DOHH2 (cell line): Measurements from ENCODE around the gene OR2M2.

ENCODE experiments used
- EZH2phosphoT487 ChIP-seq: fragments of 200-600 bp; sonication (generic); IDR thresholded peaks from 2 replicates; pipeline ENCODE4 v1.6.1; 2017; ENCODE audit warnings: borderline replicate concordance, mild to moderate bottlenecking, antibody characterized with exemption, low read length, moderate library complexity, mixed read lengths
- TF ChIP-seq, protein P1 (sequence below): fragments of 200-600 bp; sonication (generic); IDR thresholded peaks from one replicate; pipeline ENCODE4 v1.5.1; 2014; ENCODE audit warnings: antibody characterized with exemption, mild to moderate bottlenecking, low read depth, low read length; ENCODE audit not compliant: poor library complexity, severe bottlenecking

DNA sequence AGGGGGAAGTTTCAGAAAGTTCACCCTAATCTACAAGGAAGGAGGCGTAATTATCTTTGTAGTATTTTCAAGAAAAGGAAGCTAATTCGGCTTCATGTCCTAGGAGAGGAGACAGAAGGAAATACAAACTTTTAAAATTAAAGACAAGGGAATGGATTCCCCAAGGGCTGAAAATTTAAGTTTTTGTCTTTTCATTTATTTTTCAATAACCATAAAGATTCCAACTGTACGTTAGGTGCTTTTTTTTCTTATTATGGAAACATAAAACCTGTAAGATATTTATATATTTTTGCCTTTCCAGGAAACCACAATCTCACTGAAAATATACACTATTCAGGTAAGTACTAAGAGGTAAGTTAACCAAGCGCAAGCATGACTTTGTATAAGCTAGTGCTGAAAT lies 22.3 kb downstream of the OR2M2 start, which contains the start of gene OR2M3:
- TF ChIP-seq, protein P1, sequence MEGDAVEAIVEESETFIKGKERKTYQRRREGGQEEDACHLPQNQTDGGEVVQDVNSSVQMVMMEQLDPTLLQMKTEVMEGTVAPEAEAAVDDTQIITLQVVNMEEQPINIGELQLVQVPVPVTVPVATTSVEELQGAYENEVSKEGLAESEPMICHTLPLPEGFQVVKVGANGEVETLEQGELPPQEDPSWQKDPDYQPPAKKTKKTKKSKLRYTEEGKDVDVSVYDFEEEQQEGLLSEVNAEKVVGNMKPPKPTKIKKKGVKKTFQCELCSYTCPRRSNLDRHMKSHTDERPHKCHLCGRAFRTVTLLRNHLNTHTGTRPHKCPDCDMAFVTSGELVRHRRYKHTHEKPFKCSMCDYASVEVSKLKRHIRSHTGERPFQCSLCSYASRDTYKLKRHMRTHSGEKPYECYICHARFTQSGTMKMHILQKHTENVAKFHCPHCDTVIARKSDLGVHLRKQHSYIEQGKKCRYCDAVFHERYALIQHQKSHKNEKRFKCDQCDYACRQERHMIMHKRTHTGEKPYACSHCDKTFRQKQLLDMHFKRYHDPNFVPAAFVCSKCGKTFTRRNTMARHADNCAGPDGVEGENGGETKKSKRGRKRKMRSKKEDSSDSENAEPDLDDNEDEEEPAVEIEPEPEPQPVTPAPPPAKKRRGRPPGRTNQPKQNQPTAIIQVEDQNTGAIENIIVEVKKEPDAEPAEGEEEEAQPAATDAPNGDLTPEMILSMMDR = no peak
- TF ChIP-seq EZH2phosphoT487 = no peak
